HCT116 (cell line): ENCODE results near the gene AATF. TPM values are rescaled to one million over a fixed set of nuclear protein-coding genes. Genes with fewer than 3 reads are reported as not detected.

Experiments
- ATAC-seq: fragments of 200-7000 bp; cut with Tn5 transposase; 2 replicates; pipeline ENCODE4 v1.9.1; 2020; ENCODE audit warnings: mild to moderate bottlenecking, moderate library complexity
- BruUV-seq: library from RNA; stranded (reverse); fragments of 400-500 nt; replicated peaks from 2 replicates; lab custom pipeline; 2021; lab: Mats Ljungman, UMichigan
- CTCF ChIA-PET: fragments of 300-600 bp; sonication (Branson Sonifier 250); formaldehyde crosslinking; loops from one replicate; lab custom pipeline; 2021; ENCODE audit warnings: antibody characterized with exemption; lab: Charles Lee
- POLR2A ChIA-PET: fragments of 300-600, 350-600 bp; sonication (Branson Sonifier 250); formaldehyde crosslinking; loops from one replicate; lab custom pipeline; 2021; ENCODE audit warnings: antibody characterized with exemption; lab: Charles Lee
- RAD21 ChIA-PET, 2 experiments: fragments of 300-600 bp; sonication (Branson Sonifier 250); formaldehyde crosslinking; loops; one replicate each; lab custom pipeline; 2023; ENCODE audit warnings: low total read pairs in 2 of 2; ENCODE audit not compliant: uncharacterized antibody in 2 of 2, unreplicated experiment in 2 of 2, low non-redundant PET in 1 of 2; lab: Charles Lee
- DNase-seq: peaks from one replicate; pipeline ENCODE4 v3.0.0-alpha.2; 2010; ENCODE audit warnings: low read depth, low spot score
- H2AFZ ChIP-seq: fragments of 200-600 bp; shearing (Covaris generic), sonication (generic); 2 replicates; pipeline ENCODE4 v1.6.1; 2017; ENCODE audit warnings: low read depth, mixed run types, mixed read lengths, antibody characterized with exemption, low read length; ENCODE audit not compliant: poor library complexity, severe bottlenecking
- H3K27ac ChIP-seq: 2 replicates; pipeline ENCODE4 v1.5.1; 2012; ENCODE audit warnings: low read depth, low read length
- H3K27me3 ChIP-seq: fragments of 200-600 bp; sonication (generic); 2 replicates; pipeline ENCODE4 v1.6.1; 2016; ENCODE audit warnings: mixed run types, low read length, mixed read lengths; ENCODE audit not compliant: insufficient read depth
- H3K36me3 ChIP-seq, 2 experiments: fragments of 200-500 bp in 1 of 2; fragments of 200-600 bp in 1 of 2; sonication (Bioruptor generic) in 1 of 2; sonication (generic) in 1 of 2; 2 replicates each; pipeline versions ENCODE4 v1.5.1 to v1.6.1; 2014 to 2016; ENCODE audit warnings: low read length in 2 of 2, inconsistent platforms in 1 of 2, mixed read lengths in 1 of 2, mixed run types in 1 of 2; ENCODE audit not compliant: insufficient read depth in 2 of 2, control insufficient read depth in 1 of 2
- H3K4me1 ChIP-seq, 2 experiments: fragments of 200-600 bp in 1 of 2; sonication (generic) in 1 of 2; 2 replicates each; pipeline versions ENCODE4 v1.5.1 to v1.6.1; 2012 to 2017; ENCODE audit warnings: low read length in 2 of 2, inconsistent platforms in 1 of 2, mild to moderate bottlenecking in 1 of 2, mixed read lengths in 1 of 2, mixed run types in 1 of 2, moderate library complexity in 1 of 2; ENCODE audit not compliant: insufficient read depth in 2 of 2, control insufficient read depth in 1 of 2
- H3K4me2 ChIP-seq: fragments of 200-600 bp; sonication (generic); 2 replicates; pipeline ENCODE4 v1.6.1; 2017; ENCODE audit warnings: mixed run types, low read length, mixed read lengths
- H3K4me3 ChIP-seq, 2 experiments: fragments of 200-600 bp in 1 of 2; sonication (generic) in 1 of 2; replicated peaks in 1 of 2; 2 replicates each; pipeline ENCODE4 v1.5.1; 2011 to 2016; ENCODE audit warnings: low read length in 2 of 2, control low read depth in 1 of 2, low read depth in 1 of 2, mild to moderate bottlenecking in 1 of 2, mixed read lengths in 1 of 2, mixed run types in 1 of 2
- H3K79me2 ChIP-seq: fragments of 200-600 bp; sonication (generic); 2 replicates; pipeline ENCODE4 v1.6.1; 2017; ENCODE audit warnings: mild to moderate bottlenecking, mixed run types, low read length, moderate library complexity, mixed read lengths; ENCODE audit not compliant: insufficient read depth
- H3K9ac ChIP-seq: fragments of 200-600 bp; sonication (generic); 2 replicates; pipeline ENCODE4 v1.6.1; 2016; ENCODE audit warnings: low read length, mixed read lengths
- H3K9me2 ChIP-seq: fragments of 200-600 bp; sonication (generic), shearing (Covaris generic); 2 replicates; pipeline ENCODE4 v1.6.1; 2017; ENCODE audit warnings: mixed run types, mild to moderate bottlenecking, moderate library complexity; ENCODE audit not compliant: insufficient read depth
- H3K9me3 ChIP-seq, 2 experiments: fragments of 200-500 bp in 1 of 2; fragments of 200-600 bp in 1 of 2; sonication (Bioruptor generic) in 1 of 2; sonication (generic) in 1 of 2; 2 replicates each; pipeline ENCODE4 v1.6.1; 2014 to 2017; ENCODE audit warnings: low read length in 2 of 2, mixed read lengths in 2 of 2, inconsistent platforms in 1 of 2, low read depth in 1 of 2, mild to moderate bottlenecking in 1 of 2, mixed run types in 1 of 2, moderate library complexity in 1 of 2; ENCODE audit not compliant: control insufficient read depth in 1 of 2, insufficient read depth in 1 of 2
- H4K20me1 ChIP-seq: fragments of 200-600 bp; sonication (generic), shearing (Covaris generic); 2 replicates; pipeline ENCODE4 v1.6.1; 2017; ENCODE audit warnings: mixed run types, mild to moderate bottlenecking, moderate library complexity; ENCODE audit not compliant: insufficient read depth
- CBX3 ChIP-seq: IDR thresholded peaks from 2 replicates; pipeline ENCODE4 v1.6.1; 2012; ENCODE audit warnings: low read depth
- EGR1 ChIP-seq: IDR thresholded peaks from 2 replicates; pipeline ENCODE4 v1.6.1; 2012; ENCODE audit warnings: low read depth
- ELF1 ChIP-seq: IDR thresholded peaks from 2 replicates; pipeline ENCODE4 v1.6.1; 2012; ENCODE audit warnings: low read depth, borderline replicate concordance
- EZH2 ChIP-seq: fragments of 200-600 bp; sonication (generic); IDR thresholded peaks from 2 replicates; pipeline ENCODE4 v1.6.1; 2017; ENCODE audit warnings: antibody characterized with exemption, mixed run types
- JUND ChIP-seq: IDR thresholded peaks from 2 replicates; pipeline ENCODE4 v1.6.1; 2012
- POLR2A ChIP-seq: IDR thresholded peaks from 2 replicates; pipeline ENCODE4 v1.7.0; 2011; ENCODE audit warnings: borderline replicate concordance; ENCODE audit not compliant: insufficient read depth, insufficient read length; ENCODE audit errors: extremely low read depth
- RAD21 ChIP-seq: IDR thresholded peaks from 2 replicates; pipeline ENCODE4 v1.6.1; 2012; ENCODE audit warnings: low read depth, mild to moderate bottlenecking
- SIN3A ChIP-seq: IDR thresholded peaks from 2 replicates; pipeline ENCODE4 v1.6.1; 2012; ENCODE audit warnings: low read depth
- SP1 ChIP-seq: IDR thresholded peaks from 2 replicates; pipeline ENCODE4 v1.6.1; 2012; ENCODE audit warnings: low read depth
- SRF ChIP-seq: IDR thresholded peaks from 2 replicates; pipeline ENCODE4 v1.6.1; 2012; ENCODE audit warnings: low read depth
- YY1 ChIP-seq: IDR thresholded peaks from 2 replicates; pipeline ENCODE4 v1.6.1; 2011; ENCODE audit warnings: low read length, low read depth, moderate library complexity, mild to moderate bottlenecking; ENCODE audit not compliant: insufficient replicate concordance; ENCODE audit errors: extremely low read depth
- ZFX ChIP-seq: fragments of 450-650 bp; IDR thresholded peaks from 2 replicates; pipeline ENCODE4 v1.6.1; 2017
- intact Hi-C: fragments of 100-400 bp; cut with micrococcal nuclease; formaldehyde crosslinking; loops from 2 replicates; pipeline ENCODE4 v1.10.0; 2022
- total RNA-seq: library from RNA; stranded (reverse); gene quantifications from one replicate; pipeline ENCODE4 v1.2.1, GENCODE V29; 2021; ENCODE audit not compliant: unreplicated experiment
- TF ChIP-seq, protein P1 (sequence below): IDR thresholded peaks from 2 replicates; pipeline ENCODE4 v1.6.1; 2012
- TF ChIP-seq, protein P2 (sequence below): IDR thresholded peaks from 2 replicates; pipeline ENCODE4 v1.6.1; 2012
- TF ChIP-seq, protein P3 (sequence below), 3 experiments: fragments of 200-600 bp in 1 of 3; sonication (generic) in 1 of 3; IDR thresholded peaks in 2 of 3; conservative IDR thresholded peaks in 1 of 3; 2 replicates each; pipeline ENCODE4 v1.5.1; 2012 to 2017; ENCODE audit warnings: low read depth in 2 of 3, low read length in 2 of 3, antibody characterized with exemption in 1 of 3, borderline replicate concordance in 1 of 3, control low read depth in 1 of 3, mild to moderate bottlenecking in 1 of 3, mixed read lengths in 1 of 3, mixed run types in 1 of 3, moderate library complexity in 1 of 3; ENCODE audit not compliant: insufficient read depth in 1 of 3
- TF ChIP-seq, protein P4 (sequence below): IDR thresholded peaks from 2 replicates; pipeline ENCODE4 v1.6.1; 2012; ENCODE audit warnings: low read depth
- TF ChIP-seq, protein P5 (sequence below): IDR thresholded peaks from 2 replicates; pipeline ENCODE4 v1.6.1; 2011; ENCODE audit warnings: mild to moderate bottlenecking, low read length, moderate library complexity; ENCODE audit not compliant: insufficient replicate concordance; ENCODE audit errors: extremely low read depth

The AATF gene
- total RNA-seq, 1 experiment from 2014 or later, result 105 TPM

DNA sequence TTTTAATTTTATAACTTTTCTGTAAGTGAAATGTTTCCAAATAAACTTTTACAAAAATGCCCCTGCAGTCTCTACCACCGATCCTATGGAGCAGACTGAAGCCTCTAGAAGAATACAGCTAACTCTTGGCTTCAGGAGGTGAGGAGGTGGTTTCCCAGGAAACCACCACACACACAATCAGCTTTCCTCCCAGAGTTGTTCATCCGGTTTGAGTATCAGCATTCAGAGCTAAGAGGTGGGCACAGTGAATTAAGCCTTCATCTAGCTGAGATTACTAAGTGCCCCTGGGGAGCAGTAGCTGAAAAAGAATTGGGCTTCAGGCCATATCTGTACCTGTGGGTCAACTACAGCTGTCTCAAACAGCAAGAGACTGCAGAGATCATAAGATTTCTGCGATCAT is 139.7 kb downstream of the AATF start:
- no peaks in the 10 kb centered on the region for H3K4me1 ChIP-seq
- H3K4me2 ChIP-seq, result no peak overlapping the region
- intact Hi-C loops, result no loop called here
- H3K9ac ChIP-seq, result no peak overlapping the region
- CTCF ChIA-PET, result no interaction called here
- no peaks in the 10 kb centered on the region for H3K9me2 ChIP-seq
- no peaks in the 10 kb centered on the region for H4K20me1 ChIP-seq
- TF ChIP-seq SP1 (no peak), JUND (no peak), ZFX (no peak), EGR1 (no peak), RAD21 (no peak), YY1 (no peak), ELF1 (no peak), EZH2 (no peak), CBX3 (no peak), SIN3A (no peak), SRF (no peak), POLR2A (no peak)
- TF ChIP-seq, protein P1, sequence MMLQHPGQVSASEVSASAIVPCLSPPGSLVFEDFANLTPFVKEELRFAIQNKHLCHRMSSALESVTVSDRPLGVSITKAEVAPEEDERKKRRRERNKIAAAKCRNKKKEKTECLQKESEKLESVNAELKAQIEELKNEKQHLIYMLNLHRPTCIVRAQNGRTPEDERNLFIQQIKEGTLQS, result no peak
- TF ChIP-seq, protein P2, sequence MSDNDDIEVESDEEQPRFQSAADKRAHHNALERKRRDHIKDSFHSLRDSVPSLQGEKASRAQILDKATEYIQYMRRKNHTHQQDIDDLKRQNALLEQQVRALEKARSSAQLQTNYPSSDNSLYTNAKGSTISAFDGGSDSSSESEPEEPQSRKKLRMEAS, result no peak
- TF ChIP-seq, protein P3, sequence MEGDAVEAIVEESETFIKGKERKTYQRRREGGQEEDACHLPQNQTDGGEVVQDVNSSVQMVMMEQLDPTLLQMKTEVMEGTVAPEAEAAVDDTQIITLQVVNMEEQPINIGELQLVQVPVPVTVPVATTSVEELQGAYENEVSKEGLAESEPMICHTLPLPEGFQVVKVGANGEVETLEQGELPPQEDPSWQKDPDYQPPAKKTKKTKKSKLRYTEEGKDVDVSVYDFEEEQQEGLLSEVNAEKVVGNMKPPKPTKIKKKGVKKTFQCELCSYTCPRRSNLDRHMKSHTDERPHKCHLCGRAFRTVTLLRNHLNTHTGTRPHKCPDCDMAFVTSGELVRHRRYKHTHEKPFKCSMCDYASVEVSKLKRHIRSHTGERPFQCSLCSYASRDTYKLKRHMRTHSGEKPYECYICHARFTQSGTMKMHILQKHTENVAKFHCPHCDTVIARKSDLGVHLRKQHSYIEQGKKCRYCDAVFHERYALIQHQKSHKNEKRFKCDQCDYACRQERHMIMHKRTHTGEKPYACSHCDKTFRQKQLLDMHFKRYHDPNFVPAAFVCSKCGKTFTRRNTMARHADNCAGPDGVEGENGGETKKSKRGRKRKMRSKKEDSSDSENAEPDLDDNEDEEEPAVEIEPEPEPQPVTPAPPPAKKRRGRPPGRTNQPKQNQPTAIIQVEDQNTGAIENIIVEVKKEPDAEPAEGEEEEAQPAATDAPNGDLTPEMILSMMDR (IDR thresholded peaks at IDR 0.05 in 2 of 3, conservative IDR thresholded peaks at IDR 0.05 in 1 of 3; ENCODE audit: borderline replicate concordance in 1 of 3, insufficient read depth in 1 of 3, low read depth in 2 of 3, low read length in 2 of 3), result no peak
- TF ChIP-seq, protein P4, sequence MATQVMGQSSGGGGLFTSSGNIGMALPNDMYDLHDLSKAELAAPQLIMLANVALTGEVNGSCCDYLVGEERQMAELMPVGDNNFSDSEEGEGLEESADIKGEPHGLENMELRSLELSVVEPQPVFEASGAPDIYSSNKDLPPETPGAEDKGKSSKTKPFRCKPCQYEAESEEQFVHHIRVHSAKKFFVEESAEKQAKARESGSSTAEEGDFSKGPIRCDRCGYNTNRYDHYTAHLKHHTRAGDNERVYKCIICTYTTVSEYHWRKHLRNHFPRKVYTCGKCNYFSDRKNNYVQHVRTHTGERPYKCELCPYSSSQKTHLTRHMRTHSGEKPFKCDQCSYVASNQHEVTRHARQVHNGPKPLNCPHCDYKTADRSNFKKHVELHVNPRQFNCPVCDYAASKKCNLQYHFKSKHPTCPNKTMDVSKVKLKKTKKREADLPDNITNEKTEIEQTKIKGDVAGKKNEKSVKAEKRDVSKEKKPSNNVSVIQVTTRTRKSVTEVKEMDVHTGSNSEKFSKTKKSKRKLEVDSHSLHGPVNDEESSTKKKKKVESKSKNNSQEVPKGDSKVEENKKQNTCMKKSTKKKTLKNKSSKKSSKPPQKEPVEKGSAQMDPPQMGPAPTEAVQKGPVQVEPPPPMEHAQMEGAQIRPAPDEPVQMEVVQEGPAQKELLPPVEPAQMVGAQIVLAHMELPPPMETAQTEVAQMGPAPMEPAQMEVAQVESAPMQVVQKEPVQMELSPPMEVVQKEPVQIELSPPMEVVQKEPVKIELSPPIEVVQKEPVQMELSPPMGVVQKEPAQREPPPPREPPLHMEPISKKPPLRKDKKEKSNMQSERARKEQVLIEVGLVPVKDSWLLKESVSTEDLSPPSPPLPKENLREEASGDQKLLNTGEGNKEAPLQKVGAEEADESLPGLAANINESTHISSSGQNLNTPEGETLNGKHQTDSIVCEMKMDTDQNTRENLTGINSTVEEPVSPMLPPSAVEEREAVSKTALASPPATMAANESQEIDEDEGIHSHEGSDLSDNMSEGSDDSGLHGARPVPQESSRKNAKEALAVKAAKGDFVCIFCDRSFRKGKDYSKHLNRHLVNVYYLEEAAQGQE, result no peak
- TF ChIP-seq, protein P5, sequence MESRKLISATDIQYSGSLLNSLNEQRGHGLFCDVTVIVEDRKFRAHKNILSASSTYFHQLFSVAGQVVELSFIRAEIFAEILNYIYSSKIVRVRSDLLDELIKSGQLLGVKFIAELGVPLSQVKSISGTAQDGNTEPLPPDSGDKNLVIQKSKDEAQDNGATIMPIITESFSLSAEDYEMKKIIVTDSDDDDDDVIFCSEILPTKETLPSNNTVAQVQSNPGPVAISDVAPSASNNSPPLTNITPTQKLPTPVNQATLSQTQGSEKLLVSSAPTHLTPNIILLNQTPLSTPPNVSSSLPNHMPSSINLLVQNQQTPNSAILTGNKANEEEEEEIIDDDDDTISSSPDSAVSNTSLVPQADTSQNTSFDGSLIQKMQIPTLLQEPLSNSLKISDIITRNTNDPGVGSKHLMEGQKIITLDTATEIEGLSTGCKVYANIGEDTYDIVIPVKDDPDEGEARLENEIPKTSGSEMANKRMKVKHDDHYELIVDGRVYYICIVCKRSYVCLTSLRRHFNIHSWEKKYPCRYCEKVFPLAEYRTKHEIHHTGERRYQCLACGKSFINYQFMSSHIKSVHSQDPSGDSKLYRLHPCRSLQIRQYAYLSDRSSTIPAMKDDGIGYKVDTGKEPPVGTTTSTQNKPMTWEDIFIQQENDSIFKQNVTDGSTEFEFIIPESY, result no peak
- TF ChIP-seq, all 23 proteins: peak for 0
- no peaks in the 10 kb centered on the region for H3K79me2 ChIP-seq
- no peaks in the 10 kb centered on the region for H3K9me3 ChIP-seq
- H3K36me3 ChIP-seq, result peaks cover 21 to 36% of the 10 kb centered on the region in 2 experiments; a peak in 3 of 4 replicates
- no peak overlapping the region for H3K27ac ChIP-seq
- H2AFZ ChIP-seq, result no peak overlapping the region
- RAD21 ChIA-PET, result no interaction called here
- DNase-seq, result no peak
- ATAC-seq, result no peak
- H3K27me3 ChIP-seq, result no peaks in the 10 kb centered on the region
- POLR2A ChIA-PET, result interaction anchor here (0.7 kb wide), 1 partner anchor 122 kb away, joined by 4 read pairs; no protein-coding TSS in a partner anchor
- no TSS peak for BruUV-seq
- no peak overlapping the region for H3K4me3 ChIP-seq
